ENCODE data around the gene MED31. TPM values are rescaled to one million over a fixed set of nuclear protein-coding genes. Genes with fewer than 3 reads are reported as not detected.
A peak's percentile ranks its signal among the peaks of the same experiment; 100 is the strongest.

The MED31 gene
- total RNA-seq, 1 donor from 2014 or later, result 21.0 TPM

DNA sequence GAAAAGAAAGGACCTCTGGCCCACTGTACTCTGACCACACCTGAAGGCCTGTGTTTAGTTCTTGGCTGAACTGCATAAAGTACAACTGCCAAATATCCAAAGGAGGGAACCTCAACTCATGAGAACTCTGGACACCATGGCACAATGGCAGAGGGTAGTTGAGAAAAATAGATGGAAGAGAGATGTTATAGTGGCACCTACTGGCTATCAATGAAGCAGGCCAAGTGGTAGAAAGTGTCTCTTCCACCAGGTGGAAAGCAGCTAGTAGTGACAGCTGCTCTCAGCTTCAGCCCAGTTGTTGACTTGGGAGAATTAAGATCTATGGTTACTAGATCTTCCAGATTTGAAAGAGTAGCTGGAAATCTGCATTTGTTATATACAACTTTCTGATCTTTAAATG is 3.2 kb downstream of the MED31 start:
- Histone ChIP-seq H3K9ac (ENCODE audit: low read length) (no peak overlapping the region), H3K9me3 (ENCODE audit: insufficient read depth, low read depth, low read length) (peaks cover 5% of the 10 kb centered on the region), H4K20me1 (ENCODE audit: insufficient read depth, low read length) (peaks cover 54% of the 10 kb centered on the region), H2AFZ (ENCODE audit: low read depth, low read length) (no peak overlapping the region), H3K36me3 (ENCODE audit: insufficient read depth, low read length) (peaks cover 14% of the 10 kb centered on the region), H3K4me3 (ENCODE audit: insufficient read depth, low read depth, low read length) (no peak overlapping the region), H3K4me2 (ENCODE audit: low read length) (no peak overlapping the region), H3K4me1 (ENCODE audit: insufficient read depth, low read length) (peaks cover 22% of the 10 kb centered on the region), H3K79me2 (ENCODE audit: insufficient read depth, low read length) (peaks cover 49% of the 10 kb centered on the region), H3K27ac (ENCODE audit: low read depth, low read length) (no peak overlapping the region), H3K27me3 (ENCODE audit: insufficient read depth, low read length) (peaks cover 7% of the 10 kb centered on the region)
- no peaks in the 10 kb centered on the region for H3K9me3 Mint-ChIP-seq (ENCODE audit: unreplicated experiment)
- TF ChIP-seq, protein P1, sequence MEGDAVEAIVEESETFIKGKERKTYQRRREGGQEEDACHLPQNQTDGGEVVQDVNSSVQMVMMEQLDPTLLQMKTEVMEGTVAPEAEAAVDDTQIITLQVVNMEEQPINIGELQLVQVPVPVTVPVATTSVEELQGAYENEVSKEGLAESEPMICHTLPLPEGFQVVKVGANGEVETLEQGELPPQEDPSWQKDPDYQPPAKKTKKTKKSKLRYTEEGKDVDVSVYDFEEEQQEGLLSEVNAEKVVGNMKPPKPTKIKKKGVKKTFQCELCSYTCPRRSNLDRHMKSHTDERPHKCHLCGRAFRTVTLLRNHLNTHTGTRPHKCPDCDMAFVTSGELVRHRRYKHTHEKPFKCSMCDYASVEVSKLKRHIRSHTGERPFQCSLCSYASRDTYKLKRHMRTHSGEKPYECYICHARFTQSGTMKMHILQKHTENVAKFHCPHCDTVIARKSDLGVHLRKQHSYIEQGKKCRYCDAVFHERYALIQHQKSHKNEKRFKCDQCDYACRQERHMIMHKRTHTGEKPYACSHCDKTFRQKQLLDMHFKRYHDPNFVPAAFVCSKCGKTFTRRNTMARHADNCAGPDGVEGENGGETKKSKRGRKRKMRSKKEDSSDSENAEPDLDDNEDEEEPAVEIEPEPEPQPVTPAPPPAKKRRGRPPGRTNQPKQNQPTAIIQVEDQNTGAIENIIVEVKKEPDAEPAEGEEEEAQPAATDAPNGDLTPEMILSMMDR (IDR thresholded peaks at IDR 0.05; ENCODE audit: insufficient read depth, low read depth, low read length), result no peak
- TF ChIP-seq EZH2 (IDR thresholded peaks at IDR 0.05; ENCODE audit: insufficient read depth, low read length), result no peak
- H3K27ac Mint-ChIP-seq (ENCODE audit: unreplicated experiment), result no peak overlapping the region
- H3K36me3 Mint-ChIP-seq (ENCODE audit: low read depth, unreplicated experiment), result peaks cover 2% of the 10 kb centered on the region
- DNase-seq (ENCODE audit: low read depth) (no peak), FAIRE-seq (no peak)
- H3K27me3 Mint-ChIP-seq (ENCODE audit: low read depth, unreplicated experiment), result peaks cover under 1% of the 10 kb centered on the region
- peaks cover 16% of the 10 kb centered on the region for H3K4me1 Mint-ChIP-seq (ENCODE audit: low read depth, unreplicated experiment)
- no peak overlapping the region for H3K4me3 Mint-ChIP-seq (ENCODE audit: unreplicated experiment)

DNA sequence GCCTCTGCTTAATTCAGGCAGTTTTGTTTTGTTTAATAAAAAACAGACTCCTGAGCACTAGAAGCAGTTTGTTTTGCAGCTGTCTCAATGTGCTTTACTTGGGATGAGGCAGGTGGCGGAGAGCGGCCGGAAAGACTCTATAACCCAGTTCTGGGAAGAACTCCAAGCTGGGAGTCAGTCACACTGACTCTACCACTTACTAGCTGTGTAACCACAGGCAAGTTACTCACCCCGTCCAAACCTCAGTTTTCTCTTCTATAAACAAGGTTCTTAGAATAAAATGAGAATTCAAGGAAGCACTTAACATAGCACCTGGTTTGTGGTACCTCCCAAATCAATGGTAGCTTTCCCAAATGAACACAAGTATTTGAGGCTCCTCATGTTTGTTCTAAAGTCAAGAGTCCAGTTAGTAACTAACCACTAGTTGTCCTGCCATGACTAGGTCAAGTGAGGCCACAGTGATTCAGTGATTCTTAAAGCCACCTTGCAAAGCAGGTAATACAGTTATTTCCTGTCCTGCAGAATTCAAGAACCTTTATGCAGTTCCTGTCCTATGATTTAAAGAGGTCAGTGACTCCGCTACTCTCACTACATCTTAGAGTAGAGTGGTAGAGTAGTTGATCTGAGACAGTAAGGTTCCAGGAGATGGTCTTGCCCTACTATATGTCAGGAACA is 7.8 kb downstream of the MED31 start:
- Mint-ChIP-seq H3K27ac (ENCODE audit: unreplicated experiment) (peak overlapping the region; percentile 69), H3K9me3 (ENCODE audit: unreplicated experiment) (no peaks in the 10 kb centered on the region), H3K4me3 (ENCODE audit: unreplicated experiment) (peak overlapping the region; percentile 34), H3K27me3 (ENCODE audit: low read depth, unreplicated experiment) (no peaks in the 10 kb centered on the region), H3K4me1 (ENCODE audit: low read depth, unreplicated experiment) (peaks cover 23% of the 10 kb centered on the region), H3K36me3 (ENCODE audit: low read depth, unreplicated experiment) (peaks cover 5% of the 10 kb centered on the region)
- no peak overlapping the region for H2AFZ ChIP-seq (ENCODE audit: low read depth, low read length)
- peaks cover 62% of the 10 kb centered on the region for H4K20me1 ChIP-seq (ENCODE audit: insufficient read depth, low read length)
- TF ChIP-seq EZH2 (IDR thresholded peaks at IDR 0.05; ENCODE audit: insufficient read depth, low read length), result no peak
- TF ChIP-seq, protein P1 (IDR thresholded peaks at IDR 0.05; ENCODE audit: insufficient read depth, low read depth, low read length), result no peak
- peaks cover 17% of the 10 kb centered on the region for H3K36me3 ChIP-seq (ENCODE audit: insufficient read depth, low read length)
- H3K9me3 ChIP-seq (ENCODE audit: insufficient read depth, low read depth, low read length), result no peaks in the 10 kb centered on the region
- peaks cover 58% of the 10 kb centered on the region for H3K79me2 ChIP-seq (ENCODE audit: insufficient read depth, low read length)
- H3K27ac ChIP-seq (ENCODE audit: low read depth, low read length), result no peak overlapping the region
- peaks cover 28% of the 10 kb centered on the region for H3K4me1 ChIP-seq (ENCODE audit: insufficient read depth, low read length)
- no peak overlapping the region for H3K9ac ChIP-seq (ENCODE audit: low read length)
- no peak overlapping the region for H3K4me3 ChIP-seq (ENCODE audit: insufficient read depth, low read depth, low read length)
- peak; percentile 61 for DNase-seq (ENCODE audit: low read depth)
- peak overlapping the region; percentile 96 for H3K4me2 ChIP-seq (ENCODE audit: low read length)
- no peaks in the 10 kb centered on the region for H3K27me3 ChIP-seq (ENCODE audit: insufficient read depth, low read length)
- FAIRE-seq, result no peak

DNA sequence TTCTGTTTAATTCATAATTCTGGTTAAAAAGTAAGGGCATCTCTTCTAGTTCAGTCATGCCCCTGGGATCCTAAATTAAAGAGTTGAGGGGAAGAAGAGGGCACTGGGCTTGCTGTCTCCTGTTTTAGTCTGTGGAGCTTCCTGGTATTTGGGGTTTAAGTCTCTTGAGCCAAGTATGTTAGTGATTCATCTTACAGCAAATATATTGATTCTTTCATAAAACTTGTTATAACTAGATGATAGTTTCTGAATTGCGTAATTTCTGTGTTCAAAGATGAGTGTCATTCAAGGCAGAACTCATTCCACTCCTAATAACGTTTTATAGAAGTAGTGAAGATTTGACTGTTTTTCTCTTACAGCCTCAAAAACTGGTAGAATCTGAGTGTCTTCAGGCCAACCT is 8.8 kb downstream of the MED31 start:
- no peak for TF ChIP-seq EZH2 (IDR thresholded peaks at IDR 0.05; ENCODE audit: insufficient read depth, low read length)
- TF ChIP-seq, protein P1 (IDR thresholded peaks at IDR 0.05; ENCODE audit: insufficient read depth, low read depth, low read length), result no peak
- peaks cover 62% of the 10 kb centered on the region for H4K20me1 ChIP-seq (ENCODE audit: insufficient read depth, low read length)
- Mint-ChIP-seq H3K27me3 (ENCODE audit: low read depth, unreplicated experiment) (no peaks in the 10 kb centered on the region), H3K4me1 (ENCODE audit: low read depth, unreplicated experiment) (peaks cover 25% of the 10 kb centered on the region), H3K4me3 (ENCODE audit: unreplicated experiment) (peak overlapping the region; percentile 97), H3K36me3 (ENCODE audit: low read depth, unreplicated experiment) (peaks cover 9% of the 10 kb centered on the region), H3K9me3 (ENCODE audit: unreplicated experiment) (no peaks in the 10 kb centered on the region), H3K27ac (ENCODE audit: unreplicated experiment) (no peak overlapping the region)
- H3K27me3 ChIP-seq (ENCODE audit: insufficient read depth, low read length), result no peaks in the 10 kb centered on the region
- peak overlapping the region; percentile 96 for H3K4me2 ChIP-seq (ENCODE audit: low read length)
- H3K36me3 ChIP-seq (ENCODE audit: insufficient read depth, low read length), result peaks cover 12% of the 10 kb centered on the region
- no peak overlapping the region for H3K27ac ChIP-seq (ENCODE audit: low read depth, low read length)
- no peaks in the 10 kb centered on the region for H3K9me3 ChIP-seq (ENCODE audit: insufficient read depth, low read depth, low read length)
- FAIRE-seq (no peak), DNase-seq (ENCODE audit: low read depth) (no peak)
- no peak overlapping the region for H2AFZ ChIP-seq (ENCODE audit: low read depth, low read length)
- peaks cover 28% of the 10 kb centered on the region for H3K4me1 ChIP-seq (ENCODE audit: insufficient read depth, low read length)
- peaks cover 58% of the 10 kb centered on the region for H3K79me2 ChIP-seq (ENCODE audit: insufficient read depth, low read length)
- H3K4me3 ChIP-seq (ENCODE audit: insufficient read depth, low read depth, low read length), result no peak overlapping the region
- no peak overlapping the region for H3K9ac ChIP-seq (ENCODE audit: low read length)

Data from astrocyte (in vitro differentiated cells and primary cell).